Measurements from ENCODE around the gene DTNB.
"Not testable (repeated sequence)": the region's sequence is repeated elsewhere in the genome, so short reads cannot be mapped to it uniquely, and the experiment has no call there.

DTNB gene

GRCh38 chr2:25587361-25587760, 86.0 kb downstream of the DTNB start:
- DNase-seq (ENCODE audit: low read depth), result no peak

- no peak for DNase-seq (ENCODE audit: low read depth)
Observed at GRCh38 chr2:25586726-25587144, 86.6 kb downstream of the DTNB start.

DNA sequence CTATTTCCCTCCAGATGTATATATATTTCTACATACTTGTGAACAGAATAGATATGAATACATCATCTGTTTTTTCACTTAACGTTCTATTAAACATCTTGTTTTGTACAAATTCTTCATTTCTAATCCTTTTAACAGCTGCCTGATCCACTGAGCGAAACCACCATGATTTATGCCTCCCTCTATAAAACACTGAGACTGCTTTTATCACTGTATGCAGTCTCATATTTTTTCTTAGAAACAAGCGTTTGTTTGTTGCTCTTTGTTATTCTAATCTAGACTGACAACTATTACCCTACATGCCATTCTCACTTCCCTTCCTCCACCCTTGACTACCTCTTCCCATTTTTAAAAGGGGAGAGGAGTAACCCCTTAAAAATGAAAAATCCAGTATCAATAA, 88.2 kb downstream of the DTNB start:
- no peak for DNase-seq (ENCODE audit: low read depth)

- no peak for DNase-seq (ENCODE audit: low read depth)
Observed at GRCh38 chr2:25582077-25582830, 91.1 kb downstream of the DTNB start.

DNA sequence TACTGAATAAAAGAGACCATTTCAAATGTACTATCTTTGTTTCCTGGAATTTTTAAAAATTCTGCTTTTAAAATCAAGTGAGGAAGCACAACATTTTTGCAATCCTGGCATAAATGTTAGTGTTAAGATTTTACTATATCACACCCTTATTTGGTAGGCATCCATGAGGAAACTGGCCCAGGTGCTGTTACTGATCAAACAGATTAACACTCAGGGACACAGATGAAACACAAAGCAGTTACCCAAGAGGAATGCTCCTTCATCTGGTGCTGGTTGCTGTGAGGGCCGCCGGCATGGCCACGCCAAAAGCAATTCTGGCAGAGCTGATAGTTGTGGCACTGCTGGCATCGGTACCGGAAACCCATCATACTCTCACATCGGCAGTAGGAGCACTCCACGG, 96.8 kb downstream of the DTNB start:
- no peak for DNase-seq (ENCODE audit: low read depth)

GRCh38 chr2:25572638-25573037, 100.7 kb downstream of the DTNB start:
- DNase-seq (ENCODE audit: low read depth), result no peak

GRCh38 chr2:25570161-25570845, 103.1 kb downstream of the DTNB start:
- DNase-seq (ENCODE audit: low read depth), result no peak

DNA sequence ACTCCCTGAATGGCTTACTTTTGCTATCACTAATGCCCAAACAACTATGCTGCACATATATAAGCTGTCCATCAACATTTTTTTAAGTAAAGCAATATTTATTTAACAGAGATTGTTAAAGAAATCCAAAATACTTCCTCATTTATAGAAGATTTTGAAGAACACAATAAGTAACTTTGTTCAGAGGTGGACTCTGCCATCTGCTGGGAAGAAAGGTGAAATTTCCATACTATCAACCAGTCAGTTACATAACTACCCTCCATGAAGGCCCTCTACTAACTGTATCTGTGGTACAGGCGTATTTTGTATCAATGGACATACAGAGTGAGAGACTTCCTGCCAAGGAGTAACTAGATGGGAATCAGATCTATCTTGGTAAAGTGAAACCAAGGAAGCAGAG, 106.0 kb downstream of the DTNB start:
- peak; percentile 14 for DNase-seq (ENCODE audit: low read depth)

GRCh38 chr2:25566694-25567093, 106.7 kb downstream of the DTNB start:
- DNase-seq (ENCODE audit: low read depth), result no peak

DNA sequence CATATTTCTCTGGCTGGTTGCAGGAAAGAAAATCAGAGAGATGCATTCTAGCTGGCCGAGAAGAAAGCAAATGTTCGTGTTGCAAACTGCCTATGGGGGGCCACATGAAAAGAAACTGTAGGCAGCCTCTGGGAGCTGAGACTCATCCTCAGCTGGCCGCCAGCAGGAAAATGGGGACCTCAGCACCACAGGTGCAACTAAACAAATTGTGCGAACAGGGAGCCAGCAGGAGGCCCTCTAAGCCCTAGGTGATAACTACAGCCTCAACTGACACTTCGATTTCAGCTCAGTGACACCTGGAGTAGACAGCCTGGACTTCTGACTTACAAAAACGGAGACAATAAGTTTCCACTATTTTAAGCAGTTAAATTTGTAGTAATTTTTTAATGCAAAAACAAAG, 107.3 kb downstream of the DTNB start:
- no peak for DNase-seq (ENCODE audit: low read depth)

- no peak for DNase-seq (ENCODE audit: low read depth)
Observed at GRCh38 chr2:25561136-25561850, 112.1 kb downstream of the DTNB start.

GRCh38 chr2:25559148-25559547, 114.2 kb downstream of the DTNB start:
- DNase-seq (ENCODE audit: low read depth), result no peak

DNA sequence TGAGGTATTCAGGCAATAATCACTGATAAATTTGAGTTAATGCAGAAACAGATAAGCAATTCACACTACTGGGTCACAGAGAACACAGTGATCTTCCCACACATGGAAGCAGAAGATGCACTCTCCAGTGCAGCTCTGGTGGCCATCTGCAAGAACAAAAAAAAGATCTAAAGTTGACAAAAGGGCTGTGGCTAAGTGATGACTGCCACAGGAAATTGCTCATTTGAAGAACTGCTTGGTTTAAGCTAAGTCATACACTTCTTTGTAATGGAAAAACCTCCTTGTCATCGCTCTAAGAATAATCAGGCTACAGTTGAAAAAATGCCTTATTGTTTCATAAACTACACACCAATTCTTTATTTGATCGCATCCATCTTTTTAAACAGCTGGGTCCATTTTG, 115.1 kb downstream of the DTNB start:
- DNase-seq (ENCODE audit: low read depth), result peak; percentile 64

GRCh38 chr2:25557179-25558036, 116.0 kb downstream of the DTNB start:
- no peak for DNase-seq (ENCODE audit: low read depth)

GRCh38 chr2:25552318-25552717, 121.1 kb downstream of the DTNB start:
- no peak for DNase-seq (ENCODE audit: low read depth)

DNA sequence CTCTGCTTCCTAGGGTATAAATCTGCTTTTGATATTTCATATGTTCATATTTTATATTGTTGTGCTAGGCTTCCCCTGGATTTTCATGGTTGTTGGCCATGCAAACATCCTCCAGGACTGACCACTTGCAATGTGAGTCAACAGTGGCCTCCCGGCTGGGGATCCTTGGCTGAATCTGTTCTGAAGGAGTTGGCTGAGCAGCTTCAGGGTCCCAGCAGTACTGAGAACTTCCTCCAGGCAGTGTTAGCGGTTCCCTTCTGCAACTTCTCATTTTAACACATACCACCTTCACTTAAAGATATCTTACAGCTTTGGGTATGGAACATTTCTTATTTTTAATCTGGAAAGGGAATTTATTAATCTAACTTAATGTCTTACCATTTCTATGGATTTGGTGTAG, 122.1 kb downstream of the DTNB start:
- no peak for DNase-seq (ENCODE audit: low read depth)

DNA sequence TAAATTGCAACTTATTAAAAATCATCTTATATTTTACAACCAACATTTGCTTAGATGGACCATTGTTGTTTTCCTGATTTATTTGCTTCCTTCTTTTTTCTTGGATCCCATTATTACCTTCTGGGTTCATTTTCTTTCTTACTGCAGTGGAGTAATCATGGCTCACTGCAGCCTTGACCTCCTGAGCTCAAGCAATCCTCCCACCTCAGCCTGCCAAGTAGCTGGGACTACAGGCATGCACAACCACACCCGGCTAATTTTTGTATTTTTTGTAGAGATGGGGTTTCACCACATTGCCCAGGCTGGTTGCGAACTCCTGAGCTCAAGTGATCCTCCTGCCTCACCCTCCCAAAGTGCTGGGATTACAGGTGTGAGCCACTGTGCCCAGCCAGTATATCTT, 123.8 kb downstream of the DTNB start:
- not testable (repeated sequence) for DNase-seq (ENCODE audit: low read depth)

DNA sequence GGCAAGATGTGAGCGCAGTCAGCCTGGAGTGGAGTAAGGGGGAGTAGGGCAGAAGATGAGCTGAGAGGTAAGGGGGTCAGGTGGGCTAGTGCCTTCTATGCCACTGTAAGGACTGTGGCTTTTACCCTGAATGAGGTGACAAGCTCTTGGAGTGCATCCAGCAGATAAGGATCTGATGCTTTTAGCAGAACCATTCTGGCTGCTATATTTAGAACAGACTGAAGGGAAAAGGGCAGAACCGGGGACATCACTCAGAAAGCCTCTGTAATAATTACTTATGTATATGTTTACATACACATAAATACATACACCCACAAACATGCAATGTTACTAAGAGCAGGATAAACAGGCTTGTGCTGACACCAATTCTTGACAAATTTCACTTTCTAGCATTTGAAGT, 124.8 kb downstream of the DTNB start:
- DNase-seq (ENCODE audit: low read depth), result no peak

DNA sequence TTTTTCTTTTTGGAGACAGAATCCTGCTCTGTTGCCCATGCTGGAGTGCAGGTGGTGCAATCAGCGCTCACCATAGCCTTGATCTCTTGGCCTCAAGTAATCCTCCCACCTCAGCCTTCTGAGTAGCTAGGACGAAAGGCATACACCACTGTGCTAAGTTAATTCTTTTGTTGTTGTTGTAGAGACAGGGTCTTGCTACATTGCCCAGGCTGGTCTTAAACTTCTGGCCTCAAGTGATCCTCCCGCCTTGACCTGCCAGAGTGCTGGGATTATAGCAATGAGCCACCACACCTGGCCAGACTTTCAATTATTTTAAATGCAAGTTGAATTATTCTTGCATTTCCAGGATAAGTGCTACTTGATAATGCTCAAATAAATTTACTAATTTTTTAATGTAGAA, 126.5 kb downstream of the DTNB start:
- no peak for DNase-seq (ENCODE audit: low read depth)

- DNase-seq (ENCODE audit: low read depth), result no peak
Observed at GRCh38 chr2:25545899-25546298, 127.5 kb downstream of the DTNB start.

- DNase-seq (ENCODE audit: low read depth), result no peak
Observed at GRCh38 chr2:25544445-25544844, 128.9 kb downstream of the DTNB start.

GRCh38 chr2:25543939-25544338, 129.4 kb downstream of the DTNB start:
- DNase-seq (ENCODE audit: low read depth), result no peak

Measured in HS-5 (cell line).